Hepatocyte (in vitro differentiated cells): ENCODE measurements around the gene SURF2.

Source experiments
- EZH2phosphoT487 ChIP-seq: fragments of 200-600 bp; sonication (generic); IDR thresholded peaks from one replicate; pipeline ENCODE4 v1.6.1; 2018; ENCODE audit warnings: antibody characterized with exemption, mild to moderate bottlenecking, low read depth, moderate library complexity; ENCODE audit not compliant: unreplicated experiment, severe bottlenecking
- TF ChIP-seq, protein P1 (sequence below): fragments of 200-600 bp; sonication (generic); IDR thresholded peaks from 2 replicates; pipeline ENCODE4 v1.5.1; 2016; ENCODE audit warnings: antibody characterized with exemption, mild to moderate bottlenecking; ENCODE audit not compliant: poor library complexity

GRCh38 chr9:133375724-133376654 is 19.6 kb downstream of the SURF2 start, which contains the start of the genes STKLD1 and SURF4:
- TF ChIP-seq, protein P1, sequence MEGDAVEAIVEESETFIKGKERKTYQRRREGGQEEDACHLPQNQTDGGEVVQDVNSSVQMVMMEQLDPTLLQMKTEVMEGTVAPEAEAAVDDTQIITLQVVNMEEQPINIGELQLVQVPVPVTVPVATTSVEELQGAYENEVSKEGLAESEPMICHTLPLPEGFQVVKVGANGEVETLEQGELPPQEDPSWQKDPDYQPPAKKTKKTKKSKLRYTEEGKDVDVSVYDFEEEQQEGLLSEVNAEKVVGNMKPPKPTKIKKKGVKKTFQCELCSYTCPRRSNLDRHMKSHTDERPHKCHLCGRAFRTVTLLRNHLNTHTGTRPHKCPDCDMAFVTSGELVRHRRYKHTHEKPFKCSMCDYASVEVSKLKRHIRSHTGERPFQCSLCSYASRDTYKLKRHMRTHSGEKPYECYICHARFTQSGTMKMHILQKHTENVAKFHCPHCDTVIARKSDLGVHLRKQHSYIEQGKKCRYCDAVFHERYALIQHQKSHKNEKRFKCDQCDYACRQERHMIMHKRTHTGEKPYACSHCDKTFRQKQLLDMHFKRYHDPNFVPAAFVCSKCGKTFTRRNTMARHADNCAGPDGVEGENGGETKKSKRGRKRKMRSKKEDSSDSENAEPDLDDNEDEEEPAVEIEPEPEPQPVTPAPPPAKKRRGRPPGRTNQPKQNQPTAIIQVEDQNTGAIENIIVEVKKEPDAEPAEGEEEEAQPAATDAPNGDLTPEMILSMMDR, result no peak
- TF ChIP-seq EZH2phosphoT487, result no peak
